NCI-H1048 (cell line): ENCODE data around the gene ADAMTSL3.

Experiments used
- DNase-seq: peaks from one replicate; lab custom pipeline; 2025; lab: John Stamatoyannopoulos, UW

ADAMTSL3 gene

DNA sequence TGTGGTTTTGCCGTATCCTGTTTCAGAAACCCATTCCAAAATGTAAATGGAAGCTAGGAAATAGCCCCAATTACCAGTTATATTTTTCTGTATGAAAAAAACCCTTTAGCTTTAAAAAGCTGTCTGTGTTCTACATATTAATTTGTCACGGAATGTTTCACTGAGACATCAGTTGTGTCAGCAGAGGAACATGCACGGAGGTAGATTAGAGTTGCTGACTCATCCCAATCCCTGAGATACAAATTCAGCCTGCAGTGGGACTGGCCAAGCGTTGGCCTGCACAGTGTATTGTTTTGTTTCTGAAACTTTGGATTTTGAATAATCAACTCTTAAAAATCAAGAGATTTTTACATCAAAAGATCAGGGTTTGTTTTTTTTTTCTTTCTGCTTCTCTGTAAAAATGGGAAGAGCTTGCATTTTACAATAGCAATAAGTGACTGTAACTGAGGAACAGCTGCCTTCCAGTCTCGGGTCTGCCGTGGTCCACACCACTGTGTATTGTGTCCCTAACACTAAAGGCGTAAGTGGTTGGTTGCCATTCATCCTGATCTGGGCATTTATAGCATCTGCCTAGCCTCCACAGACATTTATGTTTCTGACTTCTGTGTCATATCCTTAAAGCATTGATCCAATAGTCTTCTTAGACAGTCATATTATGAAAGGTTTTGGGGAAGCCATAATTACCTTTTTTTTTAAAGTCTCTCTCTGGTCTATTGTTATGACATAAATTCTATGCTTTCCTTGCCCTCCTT, 218.1 kb downstream of the ADAMTSL3 start:
- no peak for DNase-seq

DNA sequence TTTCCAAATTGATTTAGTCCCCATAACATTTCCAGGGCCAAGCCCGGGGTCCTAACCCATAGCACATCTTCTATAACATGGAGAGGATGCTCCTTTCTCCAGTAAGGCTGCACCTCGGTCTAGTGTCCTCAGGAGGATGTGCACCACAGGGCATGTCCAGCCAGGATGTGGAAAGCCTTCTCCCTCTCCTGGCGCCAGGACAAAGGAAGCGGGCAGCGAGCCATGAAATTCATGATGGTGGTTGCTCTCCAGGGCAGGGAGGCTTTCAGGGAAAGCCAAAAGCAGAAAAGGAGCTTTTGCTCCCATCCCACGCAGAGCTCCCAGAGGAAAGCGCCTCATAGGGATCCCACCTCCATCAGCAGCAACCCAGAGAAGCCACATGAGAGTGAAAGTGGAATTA, 220.0 kb downstream of the ADAMTSL3 start:
- DNase-seq, result no peak

DNA sequence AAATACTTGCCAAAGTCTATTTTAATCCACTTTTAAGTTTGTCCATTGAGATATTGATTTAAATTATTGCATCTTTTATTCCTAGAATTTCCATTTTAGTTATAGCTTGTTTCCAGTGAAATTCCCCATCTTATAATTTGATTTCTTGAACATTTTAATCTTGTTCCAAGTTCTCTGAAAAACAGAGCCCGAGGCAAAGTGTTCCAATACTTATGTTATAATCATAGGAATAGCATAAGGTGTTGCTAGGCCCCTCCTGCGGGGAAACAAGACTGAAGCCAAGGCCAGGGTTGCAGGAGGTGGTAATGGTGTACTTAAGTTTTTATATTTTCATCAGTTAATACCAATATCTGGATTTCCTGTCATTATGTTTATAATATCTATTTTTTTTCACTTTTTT, 226.6 kb downstream of the ADAMTSL3 start:
- DNase-seq, result no peak

DNA sequence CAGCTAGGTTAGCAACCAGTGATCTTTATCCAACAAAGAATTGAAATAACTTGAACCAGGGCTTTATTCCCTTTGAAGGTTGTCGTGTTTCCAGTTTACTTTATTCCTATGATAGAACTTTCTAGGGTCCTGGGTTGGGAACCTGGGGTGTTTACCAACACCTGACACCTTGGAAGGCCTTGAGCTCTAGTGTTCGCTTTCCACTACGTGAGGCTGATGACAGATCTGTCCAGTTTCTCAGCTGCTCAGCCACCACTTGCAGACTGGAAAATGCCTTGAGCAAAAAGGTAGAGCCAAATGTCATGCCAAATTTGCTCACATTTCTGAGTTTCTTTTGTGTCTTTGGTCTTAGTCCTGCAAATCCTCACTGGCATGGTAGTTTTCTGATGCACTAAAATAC, 227.2 kb downstream of the ADAMTSL3 start:
- no peak for DNase-seq

DNA sequence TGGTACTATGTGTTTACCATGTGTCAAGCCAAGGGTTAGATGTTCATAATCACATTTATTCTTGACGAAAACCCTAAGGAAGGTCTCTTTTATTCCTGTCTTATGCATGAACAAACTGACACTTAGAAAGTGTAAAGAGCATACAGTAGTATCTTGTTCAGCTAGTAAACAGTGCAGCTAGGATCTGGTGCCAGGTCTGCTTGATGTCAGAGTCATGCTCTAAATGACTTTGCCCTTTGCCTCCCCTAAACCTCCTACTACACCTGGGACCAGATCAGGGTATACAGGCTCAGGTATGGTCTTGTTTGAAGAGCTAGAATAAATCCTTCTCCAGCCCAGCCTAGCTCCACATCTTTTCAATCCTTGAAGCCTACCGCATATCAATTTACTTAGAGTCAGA, 232.4 kb downstream of the ADAMTSL3 start:
- DNase-seq, result no peak

DNA sequence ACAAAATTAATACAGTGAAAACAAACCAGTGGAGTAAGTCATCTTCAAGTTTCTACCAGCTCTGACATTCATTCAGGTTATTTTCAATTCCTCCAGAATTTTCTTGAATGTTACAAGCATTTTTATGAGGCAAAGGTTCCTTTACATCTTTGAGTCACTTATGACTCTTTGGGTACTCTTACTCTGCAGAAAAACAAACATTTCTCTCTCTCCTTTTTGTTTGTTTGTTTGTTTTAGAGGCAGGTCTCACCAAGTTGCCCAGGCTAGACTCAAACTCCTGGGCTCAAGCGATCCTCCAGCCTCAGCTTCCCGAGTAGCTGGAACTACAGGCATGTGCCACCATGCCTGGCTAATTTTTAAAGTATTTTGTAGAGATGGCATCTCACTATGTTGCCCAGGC, 233.5 kb downstream of the ADAMTSL3 start:
- DNase-seq, result no peak

DNA sequence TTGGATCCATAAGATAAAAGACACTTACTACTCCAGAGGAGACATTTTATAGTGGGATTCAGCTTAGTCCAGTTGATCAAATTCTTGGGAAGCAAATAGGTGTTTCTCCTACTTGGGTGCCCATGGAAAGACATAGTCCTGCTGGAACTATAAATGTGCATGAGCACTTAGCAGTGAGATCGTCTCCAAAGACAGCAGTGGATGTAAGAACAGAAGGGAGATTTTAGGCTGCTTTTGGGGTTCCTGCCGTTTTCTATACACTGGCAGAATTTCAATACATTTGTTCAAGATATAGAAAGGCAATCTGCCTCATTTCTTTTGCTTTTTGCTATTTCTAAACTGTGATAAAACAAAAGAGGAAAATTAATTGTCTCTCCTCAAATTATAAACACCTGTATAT, 234.0 kb downstream of the ADAMTSL3 start:
- no peak for DNase-seq

DNA sequence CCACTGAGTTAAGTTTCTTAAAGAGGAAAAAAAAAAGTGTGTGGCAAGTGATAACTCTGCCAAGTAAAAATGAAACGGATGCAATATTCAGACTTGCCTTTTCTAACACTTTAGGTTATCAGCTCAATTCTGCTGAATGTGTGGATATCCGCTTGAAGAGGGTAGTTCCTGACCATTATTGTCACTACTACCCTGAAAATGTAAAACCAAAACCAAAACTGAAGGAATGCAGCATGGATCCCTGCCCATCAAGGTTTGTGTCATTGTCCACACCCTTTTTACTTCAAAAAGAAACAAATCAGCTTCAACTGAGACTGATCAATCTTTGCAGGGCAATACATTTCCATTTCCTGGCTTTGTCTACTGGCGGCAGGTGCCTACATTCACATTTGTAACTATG, 236.1 kb downstream of the ADAMTSL3 start:
- no peak for DNase-seq

DNA sequence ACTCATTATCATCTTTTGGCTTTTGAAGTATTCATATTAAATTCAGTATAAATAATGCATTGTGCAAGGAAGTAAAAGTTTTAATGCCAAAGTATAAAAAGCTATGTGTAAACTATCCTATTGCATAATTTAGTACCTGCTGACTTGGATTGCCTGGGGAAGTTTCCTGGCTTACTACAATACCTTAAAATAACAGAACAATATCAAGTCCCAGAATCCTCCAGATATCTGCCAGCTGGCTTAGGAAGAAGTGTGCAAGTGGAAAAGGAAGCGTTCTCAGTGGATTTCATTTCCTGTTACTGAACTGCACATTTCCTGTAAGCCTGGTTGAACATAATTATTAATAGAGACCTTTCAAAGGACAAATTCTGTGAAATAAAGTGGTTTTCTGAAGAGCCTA, 236.7 kb downstream of the ADAMTSL3 start:
- no peak for DNase-seq

DNA sequence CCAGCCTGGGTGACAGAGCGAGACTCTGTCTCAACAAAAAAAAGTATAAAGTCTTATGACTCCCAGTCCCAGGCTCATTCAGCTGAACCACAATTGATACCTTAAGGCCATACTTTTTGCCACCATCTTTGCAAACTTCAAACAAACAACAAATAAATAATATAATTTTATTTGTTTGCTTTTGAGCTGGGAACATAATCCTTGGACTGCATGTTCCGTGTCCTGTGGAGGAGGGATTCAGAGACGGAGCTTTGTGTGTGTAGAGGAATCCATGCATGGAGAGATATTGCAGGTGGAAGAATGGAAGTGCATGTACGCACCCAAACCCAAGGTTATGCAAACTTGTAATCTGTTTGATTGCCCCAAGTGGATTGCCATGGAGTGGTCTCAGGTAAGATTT, 238.6 kb downstream of the ADAMTSL3 start:
- DNase-seq, result no peak

DNA sequence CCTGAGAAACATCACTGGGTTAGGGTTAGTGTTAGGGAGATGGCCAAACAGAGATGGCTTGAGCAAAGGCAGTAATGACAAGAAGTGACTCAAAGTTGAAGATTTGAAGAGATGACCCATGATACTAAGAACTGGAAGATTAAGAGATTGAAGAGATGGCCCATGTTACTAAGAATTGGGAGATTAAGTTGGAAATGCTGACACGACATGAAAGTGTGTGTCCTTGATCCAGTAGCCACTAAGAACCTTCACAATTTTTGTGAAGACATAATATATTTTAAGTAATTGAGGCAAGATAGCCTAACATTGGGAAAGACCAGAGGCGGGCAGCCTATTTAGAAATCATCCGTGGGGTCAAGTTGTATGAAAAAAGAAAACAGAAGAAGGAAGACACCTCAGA, 239.4 kb downstream of the ADAMTSL3 start:
- no peak for DNase-seq

DNA sequence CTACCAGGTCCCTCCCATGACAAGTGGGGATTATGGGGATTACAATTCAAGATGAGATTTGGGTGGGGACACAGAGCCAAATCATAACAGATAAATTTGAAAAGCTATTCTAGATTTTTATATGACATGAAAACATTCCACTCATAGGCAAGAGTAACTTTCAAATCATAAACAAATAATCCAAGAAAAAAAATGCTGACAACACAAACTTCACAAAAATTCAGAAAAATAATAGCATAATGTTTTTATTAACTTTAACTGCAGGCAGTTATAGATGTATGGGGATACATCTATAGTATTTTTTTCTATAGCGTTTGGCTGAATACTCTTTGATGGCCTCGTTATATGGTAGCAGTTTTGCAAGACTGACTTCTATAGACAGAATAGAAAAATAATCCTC, 243.1 kb downstream of the ADAMTSL3 start:
- no peak for DNase-seq

DNA sequence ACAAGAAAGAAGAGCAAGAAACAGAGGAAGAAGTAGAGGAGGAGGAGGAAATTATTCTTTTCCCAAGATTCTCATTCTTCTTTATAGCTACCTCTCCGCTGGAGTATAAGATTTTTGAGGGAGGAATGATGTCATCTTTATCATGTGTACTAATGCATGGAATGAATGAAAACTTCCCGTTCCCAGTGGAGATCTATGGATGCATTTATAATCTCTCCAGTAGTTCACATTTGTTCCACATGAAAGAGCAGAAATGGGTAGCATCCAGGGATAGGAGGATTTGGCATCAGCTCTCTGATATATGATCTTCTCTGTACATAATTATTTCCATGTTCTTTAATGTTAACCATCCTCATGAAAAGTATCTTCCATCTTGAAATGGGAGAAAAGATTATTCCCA, 244.4 kb downstream of the ADAMTSL3 start:
- no peak for DNase-seq

DNA sequence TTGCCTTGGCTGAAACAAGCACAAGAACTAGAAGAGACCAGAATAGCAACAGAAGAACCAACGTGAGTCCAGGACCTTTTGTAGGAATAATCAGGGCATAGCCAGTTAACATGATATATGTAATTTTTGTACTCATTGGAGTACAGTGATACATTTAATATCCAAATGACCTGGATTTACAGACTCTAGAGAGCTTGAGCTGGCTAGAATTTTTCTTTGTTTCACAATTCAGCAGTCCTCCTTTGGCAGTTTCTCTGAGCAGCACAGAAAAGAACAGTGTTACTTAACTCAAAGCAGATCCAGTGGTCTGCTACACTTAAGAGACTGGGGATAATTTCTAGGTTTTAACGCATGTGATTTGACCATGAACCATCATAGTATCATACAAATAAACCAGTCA, 245.7 kb downstream of the ADAMTSL3 start:
- DNase-seq, result no peak

DNA sequence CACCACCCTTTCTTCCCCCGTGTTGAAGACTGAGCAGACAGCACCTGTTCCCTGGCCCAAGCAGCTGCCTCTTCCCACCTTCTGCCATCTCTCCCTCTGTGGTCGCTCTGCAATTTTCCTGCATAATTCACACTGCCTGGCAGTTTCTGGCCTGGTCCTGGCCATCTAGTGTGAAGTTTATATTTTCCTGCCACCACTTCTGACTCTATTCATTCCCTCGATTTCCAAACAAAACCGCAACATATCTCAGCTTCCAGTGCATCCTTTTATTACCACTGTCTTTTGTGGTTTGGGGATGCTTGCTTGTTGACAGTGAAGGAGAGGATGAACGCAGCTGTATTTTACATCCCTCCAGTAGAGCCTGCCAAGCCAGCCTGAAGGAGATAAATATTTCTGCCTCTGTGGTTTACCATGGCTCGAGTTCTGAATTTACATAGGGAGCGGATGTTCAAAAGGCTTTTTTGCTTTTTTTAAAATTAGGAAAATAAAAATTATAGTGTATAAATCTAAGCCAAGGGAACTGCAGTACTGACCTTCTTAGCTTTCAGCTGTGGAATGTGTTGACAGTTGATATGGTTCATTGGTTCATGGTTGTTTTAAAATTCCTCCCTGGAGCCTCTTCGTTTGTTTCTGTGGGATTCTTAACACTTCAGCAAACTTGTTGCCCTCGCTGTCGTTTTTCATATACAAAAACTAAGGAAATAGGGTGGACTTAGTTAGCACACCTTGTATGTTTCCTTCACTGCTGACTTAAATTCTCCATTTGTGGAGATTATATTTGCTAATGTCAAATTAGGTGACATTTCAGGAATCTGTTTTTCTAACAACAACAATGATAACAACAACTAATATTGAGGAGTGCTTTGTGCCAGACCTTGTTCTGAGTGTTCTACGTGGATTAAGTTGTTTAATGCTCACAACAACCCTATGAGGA, 250.5 kb downstream of the ADAMTSL3 start:
- no peak for DNase-seq

DNA sequence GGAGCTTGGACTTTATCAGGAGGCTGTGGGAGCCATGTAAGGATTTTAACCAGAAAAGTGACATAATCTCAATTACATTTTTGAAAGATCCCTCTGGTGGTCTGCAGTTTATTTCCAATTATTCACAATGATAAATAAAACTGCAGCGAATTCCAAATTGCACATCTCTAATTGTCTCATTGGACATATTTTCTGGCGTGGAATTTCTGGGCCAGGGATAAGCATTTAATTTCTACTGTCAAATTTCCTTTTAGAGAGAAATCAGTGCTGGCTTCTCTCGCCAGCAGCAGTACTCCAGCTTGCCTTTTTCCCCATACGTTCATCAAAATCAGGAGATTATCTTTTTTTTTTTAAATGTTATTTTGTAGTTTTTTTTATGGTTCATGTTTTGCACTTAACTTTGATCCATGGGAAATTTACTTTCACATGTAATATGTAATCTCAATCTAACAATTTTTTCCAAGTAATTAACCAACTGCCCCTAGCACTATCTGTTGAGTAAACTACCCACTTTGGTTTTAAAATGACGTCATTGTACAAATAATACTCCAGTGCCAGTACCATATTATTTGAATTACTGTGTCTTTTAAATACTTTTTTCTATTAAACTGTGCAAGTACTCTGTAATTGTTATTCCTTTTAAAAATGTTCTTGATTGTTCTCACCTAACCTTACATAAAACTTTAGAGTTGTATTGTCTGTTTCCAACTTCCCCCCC, 251.8 kb downstream of the ADAMTSL3 start:
- no peak for DNase-seq

DNA sequence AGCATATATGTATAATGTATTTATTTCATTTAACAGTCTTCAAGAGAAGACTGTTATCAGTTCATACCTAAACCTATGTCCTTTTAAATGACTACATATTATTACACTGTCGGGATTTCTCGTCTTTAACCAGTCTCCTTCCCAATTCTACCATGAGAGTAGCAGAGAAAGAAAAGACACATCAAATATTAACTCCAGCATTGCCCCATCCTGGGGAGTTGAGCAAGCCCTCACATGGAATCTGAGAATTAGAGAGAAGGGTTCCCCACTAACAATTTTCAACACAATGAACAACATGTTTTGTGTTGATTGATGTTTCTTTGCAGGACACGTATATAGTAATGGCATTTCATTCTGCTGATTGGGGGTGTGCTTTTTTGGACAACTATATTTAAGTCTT, 257.4 kb downstream of the ADAMTSL3 start:
- DNase-seq, result no peak

DNA sequence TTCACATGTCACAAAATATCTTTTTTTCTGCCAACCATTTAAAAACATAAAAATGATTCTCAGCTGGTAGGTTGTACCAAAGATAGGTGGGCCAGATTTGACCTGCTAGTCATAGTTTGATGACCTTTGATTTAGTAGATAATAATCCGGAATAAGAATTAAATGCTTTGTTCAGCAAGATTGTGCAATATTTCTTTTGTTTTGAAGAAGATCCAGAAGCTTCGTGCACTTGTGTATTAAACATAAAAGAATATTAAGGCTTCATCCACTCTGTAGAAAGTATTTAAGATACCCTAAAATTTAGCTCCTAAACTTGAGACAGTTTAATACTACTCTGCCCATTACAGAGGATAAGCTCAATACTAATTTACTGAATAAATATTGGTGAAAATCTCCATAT, 258.4 kb downstream of the ADAMTSL3 start:
- no peak for DNase-seq

DNA sequence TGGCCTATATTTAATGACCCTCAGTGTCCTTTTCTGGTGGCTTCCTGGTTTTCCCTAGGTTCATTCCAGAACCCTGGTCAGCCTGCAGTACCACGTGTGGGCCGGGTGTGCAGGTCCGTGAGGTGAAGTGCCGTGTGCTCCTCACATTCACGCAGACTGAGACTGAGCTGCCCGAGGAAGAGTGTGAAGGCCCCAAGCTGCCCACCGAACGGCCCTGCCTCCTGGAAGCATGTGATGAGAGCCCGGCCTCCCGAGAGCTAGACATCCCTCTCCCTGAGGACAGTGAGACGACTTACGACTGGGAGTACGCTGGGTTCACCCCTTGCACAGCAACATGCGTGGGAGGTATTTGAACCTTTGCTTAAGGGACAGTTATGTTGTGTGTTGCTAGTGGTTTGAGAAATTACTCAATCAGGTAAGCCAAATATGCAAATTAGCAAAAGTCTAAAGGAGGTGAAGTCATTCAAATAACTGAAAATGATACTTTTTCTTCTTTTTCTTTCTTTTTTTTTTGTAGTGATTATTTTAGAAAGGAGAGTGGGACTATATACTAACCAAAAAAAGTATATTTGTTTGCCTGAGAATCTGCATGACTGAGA, 259.2 kb downstream of the ADAMTSL3 start:
- no peak for DNase-seq

DNA sequence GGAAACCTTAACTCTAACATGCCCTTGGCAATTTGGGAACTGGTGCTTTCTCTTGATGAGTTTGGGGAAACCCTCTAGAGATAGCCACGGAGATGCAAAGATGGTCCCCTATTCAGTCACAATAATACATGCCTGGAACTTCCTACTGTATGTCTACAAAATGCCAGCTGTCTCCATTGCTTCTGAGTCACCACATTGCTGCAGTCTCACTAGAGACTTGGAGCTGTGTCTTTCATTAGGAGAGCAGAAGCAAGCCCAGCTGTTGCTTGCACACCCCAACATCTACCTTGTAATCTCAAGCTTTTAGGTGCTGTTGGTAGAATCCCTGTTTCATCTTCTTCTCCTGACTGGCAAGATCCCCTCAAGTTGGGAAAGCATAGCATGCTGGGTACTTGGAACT, 261.0 kb downstream of the ADAMTSL3 start:
- DNase-seq, result no peak

DNA sequence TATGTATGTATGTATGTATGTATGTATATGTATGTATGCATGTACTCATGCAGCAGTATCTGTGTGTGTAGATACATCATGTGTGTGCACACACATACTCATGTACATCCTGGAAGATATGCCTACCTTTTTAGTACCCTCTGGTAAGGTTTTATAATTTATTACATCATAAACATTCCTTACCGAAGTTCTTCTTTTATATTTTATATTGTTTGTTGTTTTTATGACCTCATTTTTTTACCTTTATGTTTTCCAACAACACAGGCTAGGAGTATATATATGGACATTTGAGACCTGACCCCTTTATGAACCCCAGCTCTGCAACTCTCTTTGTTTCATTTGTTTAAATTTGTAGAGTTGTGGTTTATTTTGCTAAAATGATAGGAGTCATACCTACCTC, 263.5 kb downstream of the ADAMTSL3 start:
- no peak for DNase-seq

DNA sequence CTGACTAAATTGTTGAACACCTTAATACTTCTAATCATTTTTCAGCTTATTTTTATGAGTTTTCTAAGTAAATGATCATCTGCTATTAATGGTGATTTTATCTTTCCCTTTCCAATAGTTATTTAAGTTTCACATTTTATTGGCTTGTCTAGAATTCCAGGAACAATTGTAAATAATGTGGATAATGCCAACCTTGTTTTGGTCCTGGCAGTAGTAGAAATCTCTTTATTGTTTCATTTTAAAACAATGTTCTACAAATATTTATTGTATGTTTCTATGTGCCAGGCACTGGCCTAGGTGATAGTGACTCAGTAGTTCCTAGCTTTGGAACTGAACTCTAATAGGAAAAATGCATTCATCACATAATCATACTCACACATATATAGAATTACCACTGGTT, 264.1 kb downstream of the ADAMTSL3 start:
- no peak for DNase-seq
